ENCODE data around the gene ENSA.
A peak's percentile ranks its signal among the peaks of the same experiment; 100 is the strongest.
"Not testable (repeated sequence)": the region's sequence is repeated elsewhere in the genome, so short reads cannot be mapped to it uniquely, and the experiment has no call there.

Gene ENSA

DNA sequence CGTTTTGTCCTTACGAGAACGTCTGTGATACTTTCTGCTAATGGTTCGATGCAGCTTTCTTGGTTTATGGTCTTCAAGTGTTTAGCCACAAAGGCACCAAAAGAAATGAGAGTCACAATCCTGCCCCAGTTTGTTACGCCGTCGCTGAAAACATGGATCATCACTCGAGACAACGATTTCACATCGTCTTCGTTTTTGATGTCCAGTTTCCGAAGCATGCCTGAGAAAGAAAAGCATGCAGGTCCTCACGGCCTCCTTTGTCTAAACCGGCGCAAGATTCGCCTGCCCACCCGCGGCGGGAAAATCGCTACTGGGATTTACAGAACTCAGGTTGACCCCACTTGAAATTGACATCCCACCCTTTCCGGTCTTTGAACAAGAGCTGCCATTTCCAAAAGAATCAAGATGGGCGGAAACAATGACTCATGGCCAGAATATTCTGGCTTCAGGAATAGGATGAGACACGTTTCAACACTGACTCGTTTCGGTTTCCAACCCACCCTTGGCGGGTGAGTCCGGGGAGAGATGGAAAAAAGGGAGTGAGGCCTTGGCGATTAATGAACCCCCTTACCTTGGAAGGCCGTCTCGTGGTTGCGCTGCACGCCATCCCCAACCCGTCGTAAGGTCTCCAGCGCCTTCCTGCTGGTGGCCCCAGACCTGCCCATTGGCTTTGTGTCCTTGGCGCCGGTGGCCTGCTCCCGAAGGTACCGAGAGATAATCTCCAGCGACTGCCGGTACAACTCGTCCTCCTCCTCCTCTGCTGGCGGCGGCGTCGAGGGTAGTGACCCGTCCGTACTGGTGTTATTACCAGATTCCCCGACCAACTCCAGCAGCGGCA is 50.9 kb downstream of the ENSA start:
- Histone ChIP-seq H3K4me3 (ENCODE audit: low read length) (peak overlapping the region; percentile 98), H3K27ac (ENCODE audit: low read length) (peak overlapping the region; percentile 98), H3K4me1 (ENCODE audit: insufficient read depth, low read length) (peaks cover 29% of the 10 kb centered on the region; the same call in 1 of the 2 replicates), H3K9me3 (ENCODE audit: insufficient read depth, low read depth, low read length) (no peaks in the 10 kb centered on the region; the same call in 1 of the 2 replicates), H3K9ac (ENCODE audit: low read depth, low read length) (peak overlapping the region; percentile 99), H3K27me3 (ENCODE audit: insufficient read depth, low read length) (no peaks in the 10 kb centered on the region), H3K36me3 (ENCODE audit: insufficient read depth, low read depth, low read length) (peaks cover 55% of the 10 kb centered on the region)

GRCh38 chr1:150577557-150578271 is 51.7 kb downstream of the ENSA start:
- Histone ChIP-seq H3K36me3 (ENCODE audit: insufficient read depth, low read depth, low read length) (peaks cover 62% of the 10 kb centered on the region), H3K27ac (ENCODE audit: low read length) (peak overlapping the region; percentile 98), H3K9me3 (ENCODE audit: insufficient read depth, low read depth, low read length) (no peaks in the 10 kb centered on the region; the same call in 1 of the 2 replicates), H3K9ac (ENCODE audit: low read depth, low read length) (peak overlapping the region; percentile 99), H3K4me1 (ENCODE audit: insufficient read depth, low read length) (peaks cover 36% of the 10 kb centered on the region; the same call in 1 of the 2 replicates), H3K4me3 (ENCODE audit: low read length) (peak overlapping the region; percentile 98), H3K27me3 (ENCODE audit: insufficient read depth, low read length) (no peaks in the 10 kb centered on the region)

GRCh38 chr1:150576794-150577556 is 52.4 kb downstream of the ENSA start:
- peak overlapping the region; percentile 99 for H3K9ac ChIP-seq (ENCODE audit: low read depth, low read length)
- no peaks in the 10 kb centered on the region for H3K27me3 ChIP-seq (ENCODE audit: insufficient read depth, low read length)
- peak overlapping the region; percentile 98 for H3K4me3 ChIP-seq (ENCODE audit: low read length)
- H3K27ac ChIP-seq (ENCODE audit: low read length), result no peak overlapping the region
- peaks cover 67% of the 10 kb centered on the region for H3K36me3 ChIP-seq (ENCODE audit: insufficient read depth, low read depth, low read length)
- H3K9me3 ChIP-seq (ENCODE audit: insufficient read depth, low read depth, low read length), result no peaks in the 10 kb centered on the region; the same call in 1 of the 2 replicates
- peaks cover 36% of the 10 kb centered on the region; the same call in 1 of the 2 replicates for H3K4me1 ChIP-seq (ENCODE audit: insufficient read depth, low read length)

DNA sequence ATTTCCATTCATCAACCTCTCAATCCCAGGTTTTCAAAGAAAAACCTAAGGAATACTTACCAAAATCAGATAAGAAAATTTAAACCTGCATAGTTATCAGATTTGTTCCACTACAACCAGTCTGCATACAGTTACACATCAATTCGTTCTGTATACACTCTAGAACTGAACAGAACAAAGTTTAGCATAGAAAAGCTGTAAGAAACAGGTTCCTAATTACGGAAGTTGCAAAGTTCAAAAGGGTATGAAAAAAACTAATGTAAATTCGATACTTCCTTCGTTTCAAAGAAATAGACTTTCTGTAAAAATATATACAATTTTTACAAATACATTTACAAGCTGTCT is 53.1 kb downstream of the ENSA start:
- peaks cover 36% of the 10 kb centered on the region; the same call in 1 of the 2 replicates for H3K4me1 ChIP-seq (ENCODE audit: insufficient read depth, low read length)
- H3K9ac ChIP-seq (ENCODE audit: low read depth, low read length), result peak overlapping the region; percentile 99; the same call in 1 of the 2 replicates
- peak overlapping the region; percentile 98 for H3K4me3 ChIP-seq (ENCODE audit: low read length)
- no peaks in the 10 kb centered on the region for H3K27me3 ChIP-seq (ENCODE audit: insufficient read depth, low read length)
- H3K9me3 ChIP-seq (ENCODE audit: insufficient read depth, low read depth, low read length), result no peaks in the 10 kb centered on the region; the same call in 1 of the 2 replicates
- H3K36me3 ChIP-seq (ENCODE audit: insufficient read depth, low read depth, low read length), result peaks cover 69% of the 10 kb centered on the region
- no peak overlapping the region for H3K27ac ChIP-seq (ENCODE audit: low read length)

DNA sequence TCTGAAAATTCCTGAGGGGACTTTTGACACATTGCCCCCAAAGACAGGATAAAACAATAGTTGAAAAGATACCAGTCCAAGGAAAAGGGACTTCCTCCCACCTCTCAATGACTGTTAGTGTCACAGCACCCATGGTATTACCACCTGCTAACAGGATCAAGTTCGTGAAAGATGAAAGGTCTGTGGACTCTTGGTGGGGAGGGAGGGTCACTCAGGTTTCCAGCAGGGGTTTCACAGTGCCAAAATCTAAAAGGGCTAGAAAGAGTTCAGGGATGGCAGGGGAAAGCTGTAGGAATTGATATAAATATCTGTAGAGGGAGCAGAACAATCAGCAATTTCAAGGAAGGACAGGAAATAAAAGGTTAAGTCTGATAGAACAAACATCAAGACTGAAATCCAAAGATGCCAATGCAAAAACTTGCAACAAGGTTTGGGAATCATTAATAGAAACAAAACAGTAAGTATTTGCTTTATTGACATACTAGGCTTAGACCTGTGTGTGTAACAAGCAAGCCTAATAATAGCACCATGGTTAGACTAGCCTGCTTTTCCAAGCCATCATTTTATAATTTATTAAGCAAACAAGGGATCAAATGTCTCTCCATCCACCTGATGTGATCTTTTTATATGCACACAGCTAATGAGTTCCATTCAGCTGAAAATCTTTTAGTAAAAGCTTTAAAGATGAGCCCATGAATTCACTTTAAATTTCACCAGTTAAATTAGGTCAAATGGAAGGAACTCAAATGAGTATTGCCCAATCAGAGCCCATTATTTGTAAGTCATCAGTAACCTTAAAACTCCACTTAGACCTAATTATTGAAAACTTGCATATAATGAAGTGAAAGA is 53.7 kb downstream of the ENSA start:
- Histone ChIP-seq H3K4me3 (ENCODE audit: low read length) (peak overlapping the region; percentile 98), H3K4me1 (ENCODE audit: insufficient read depth, low read length) (peaks cover 36% of the 10 kb centered on the region; the same call in 1 of the 2 replicates), H3K27me3 (ENCODE audit: insufficient read depth, low read length) (no peaks in the 10 kb centered on the region), H3K9ac (ENCODE audit: low read depth, low read length) (peak overlapping the region; percentile 99; the same call in 1 of the 2 replicates), H3K27ac (ENCODE audit: low read length) (no peak overlapping the region), H3K36me3 (ENCODE audit: insufficient read depth, low read depth, low read length) (peaks cover 73% of the 10 kb centered on the region), H3K9me3 (ENCODE audit: insufficient read depth, low read depth, low read length) (no peaks in the 10 kb centered on the region; the same call in 1 of the 2 replicates)

GRCh38 chr1:150575072-150575489 is 54.3 kb downstream of the ENSA start:
- Histone ChIP-seq H3K4me1 (ENCODE audit: insufficient read depth, low read length) (peaks cover 38% of the 10 kb centered on the region; the same call in 1 of the 2 replicates), H3K27me3 (ENCODE audit: insufficient read depth, low read length) (no peaks in the 10 kb centered on the region), H3K27ac (ENCODE audit: low read length) (no peak overlapping the region), H3K9ac (ENCODE audit: low read depth, low read length) (peak overlapping the region; percentile 7; the same call in 1 of the 2 replicates), H3K9me3 (ENCODE audit: insufficient read depth, low read depth, low read length) (no peaks in the 10 kb centered on the region; the same call in 1 of the 2 replicates), H3K4me3 (ENCODE audit: low read length) (peak overlapping the region; percentile 98), H3K36me3 (ENCODE audit: insufficient read depth, low read depth, low read length) (peaks cover 75% of the 10 kb centered on the region)

GRCh38 chr1:150574260-150575071 is 54.9 kb downstream of the ENSA start:
- peak overlapping the region; percentile 7; the same call in 1 of the 2 replicates for H3K9ac ChIP-seq (ENCODE audit: low read depth, low read length)
- H3K36me3 ChIP-seq (ENCODE audit: insufficient read depth, low read depth, low read length), result peaks cover 81% of the 10 kb centered on the region
- H3K4me3 ChIP-seq (ENCODE audit: low read length), result peak overlapping the region; percentile 98
- H3K27ac ChIP-seq (ENCODE audit: low read length), result no peak overlapping the region
- no peaks in the 10 kb centered on the region; the same call in 1 of the 2 replicates for H3K9me3 ChIP-seq (ENCODE audit: insufficient read depth, low read depth, low read length)
- H3K27me3 ChIP-seq (ENCODE audit: insufficient read depth, low read length), result no peaks in the 10 kb centered on the region
- H3K4me1 ChIP-seq (ENCODE audit: insufficient read depth, low read length), result peaks cover 42% of the 10 kb centered on the region; the same call in 1 of the 2 replicates

- Histone ChIP-seq H3K36me3 (ENCODE audit: insufficient read depth, low read depth, low read length) (peaks cover 78% of the 10 kb centered on the region), H3K4me1 (ENCODE audit: insufficient read depth, low read length) (peaks cover 47% of the 10 kb centered on the region), H3K4me3 (ENCODE audit: low read length) (peak overlapping the region; percentile 3; the same call in 1 of the 2 replicates)
- H3K9me3 ChIP-seq (ENCODE audit: insufficient read depth, low read depth, low read length); H3K27me3 ChIP-seq (ENCODE audit: insufficient read depth, low read length); H3K27ac ChIP-seq (ENCODE audit: low read length); H3K9ac ChIP-seq (ENCODE audit: low read depth, low read length): not testable (repeated sequence)
Measured at GRCh38 chr1:150573648-150574071, 55.8 kb downstream of the ENSA start.

- peaks cover 51% of the 10 kb centered on the region for H3K4me1 ChIP-seq (ENCODE audit: insufficient read depth, low read length)
- no peaks in the 10 kb centered on the region for H3K9me3 ChIP-seq (ENCODE audit: insufficient read depth, low read depth, low read length)
- H3K27me3 ChIP-seq (ENCODE audit: insufficient read depth, low read length), result no peaks in the 10 kb centered on the region
- no peak overlapping the region for H3K9ac ChIP-seq (ENCODE audit: low read depth, low read length)
- peak overlapping the region; percentile 3; the same call in 1 of the 2 replicates for H3K4me3 ChIP-seq (ENCODE audit: low read length)
- peaks cover 73% of the 10 kb centered on the region for H3K36me3 ChIP-seq (ENCODE audit: insufficient read depth, low read depth, low read length)
- H3K27ac ChIP-seq (ENCODE audit: low read length), result no peak overlapping the region
Measured at GRCh38 chr1:150572918-150573647, 56.3 kb downstream of the ENSA start.

Data from iPS-20b (cell line).